SK-N-SH (cell line): Measurements from ENCODE around the gene KMT5B. TPM values are rescaled to one million over a fixed set of nuclear protein-coding genes. Genes with fewer than 3 reads are reported as not detected.

Experiments
- CTCF ChIA-PET: fragments of 300-600, 350-600 bp; formaldehyde crosslinking; extraction: SDS; loops from one replicate; lab custom pipeline; 2021; lab: Yijun Ruan, JAX
- POLR2A ChIA-PET: fragments of 350-600 bp; sonication (Branson Sonifier 250); formaldehyde crosslinking; extraction: SDS; loops from one replicate; lab custom pipeline; 2020; ENCODE audit warnings: antibody characterized with exemption, inconsistent platforms; lab: Yijun Ruan, JAX
- DNase-seq: peaks from one replicate; pipeline ENCODE4 v3.0.0; 2012
- H2AFZ ChIP-seq: fragments of 200-600 bp; sonication (generic); 2 replicates; pipeline ENCODE4 v1.8.1; 2016; ENCODE audit warnings: antibody characterized with exemption, mild to moderate bottlenecking, low read depth
- H3F3A ChIP-seq: fragments of 200-600 bp; sonication (generic); replicated peaks from 2 replicates; pipeline ENCODE3; 2016; ENCODE audit warnings: antibody characterized with exemption, mild to moderate bottlenecking; ENCODE audit not compliant: insufficient read depth
- H3K27ac ChIP-seq, 2 experiments: fragments of 200-500 bp in 1 of 2; fragments of 200-600 bp in 1 of 2; sonication (Bioruptor generic) in 1 of 2; sonication (generic), shearing (Covaris generic) in 1 of 2; 2 replicates each; pipeline versions ENCODE4 v1.5.1 to v1.6.1; 2014 to 2016; ENCODE audit warnings: low read depth in 2 of 2, inconsistent platforms in 1 of 2, low read length in 1 of 2, mild to moderate bottlenecking in 1 of 2, mixed read lengths in 1 of 2
- H3K27me3 ChIP-seq: fragments of 200-600 bp; sonication (generic), shearing (Covaris generic); 2 replicates; pipeline ENCODE4 v1.6.1; 2016; ENCODE audit warnings: mixed run types; ENCODE audit not compliant: insufficient read depth
- H3K36me3 ChIP-seq, 2 experiments: fragments of 200-500 bp in 1 of 2; fragments of 200-600 bp in 1 of 2; sonication (Bioruptor generic) in 1 of 2; sonication (generic) in 1 of 2; replicated peaks in 1 of 2; 2 replicates each; pipeline versions ENCODE3 to v1.5.1; 2014 to 2016; ENCODE audit warnings: low read length in 1 of 2, mild to moderate bottlenecking in 1 of 2; ENCODE audit not compliant: insufficient read depth in 2 of 2, control insufficient read depth in 1 of 2
- H3K4me1 ChIP-seq, 2 experiments: fragments of 200-500 bp in 1 of 2; fragments of 200-600 bp in 1 of 2; sonication (Bioruptor generic) in 1 of 2; sonication (generic), shearing (Covaris generic) in 1 of 2; 2 replicates each; pipeline versions ENCODE4 v1.5.1 to v1.6.1; 2014 to 2016; ENCODE audit warnings: low read depth in 1 of 2, low read length in 1 of 2, mixed run types in 1 of 2; ENCODE audit not compliant: insufficient read depth in 2 of 2, control insufficient read depth in 1 of 2
- H3K4me2 ChIP-seq: fragments of 200-600 bp; sonication (generic), shearing (Covaris generic); 2 replicates; pipeline ENCODE4 v1.6.1; 2017; ENCODE audit warnings: mixed run types
- H3K4me3 ChIP-seq, 2 experiments: fragments of 200-500 bp in 1 of 2; fragments of 200-600 bp in 1 of 2; sonication (Bioruptor generic) in 1 of 2; sonication (generic), shearing (Covaris generic) in 1 of 2; 2 replicates each; pipeline versions ENCODE4 v1.5.1 to v1.8.1; 2014 to 2016; ENCODE audit warnings: low read depth in 2 of 2, inconsistent platforms in 1 of 2, low read length in 1 of 2, mild to moderate bottlenecking in 1 of 2, mixed read lengths in 1 of 2, moderate library complexity in 1 of 2
- H3K79me2 ChIP-seq: fragments of 200-600 bp; sonication (generic); 2 replicates; pipeline ENCODE4 v1.8.1; 2017; ENCODE audit warnings: mild to moderate bottlenecking; ENCODE audit not compliant: insufficient read depth
- H3K9ac ChIP-seq: fragments of 200-600 bp; sonication (generic); 2 replicates; pipeline ENCODE4 v1.6.1; 2017; ENCODE audit warnings: mixed run types
- H3K9me2 ChIP-seq: fragments of 200-600 bp; sonication (generic); 2 replicates; pipeline ENCODE4 v1.6.1; 2017; ENCODE audit warnings: mixed run types
- H3K9me3 ChIP-seq: fragments of 200-600 bp; sonication (generic); 2 replicates; pipeline ENCODE4 v1.6.1; 2017; ENCODE audit warnings: mixed run types, mild to moderate bottlenecking, moderate library complexity
- H4K20me1 ChIP-seq: fragments of 200-600 bp; sonication (generic); 2 replicates; pipeline ENCODE4 v1.6.1; 2017; ENCODE audit warnings: mild to moderate bottlenecking, mixed run types; ENCODE audit not compliant: insufficient read depth
- CHD2 ChIP-seq: fragments of 150-350 bp; IDR thresholded peaks from 2 replicates; pipeline ENCODE4 v1.6.1; 2018; ENCODE audit warnings: low read length; ENCODE audit not compliant: partially characterized antibody
- CTCF ChIP-seq: fragments of 200-600 bp; sonication (generic); IDR thresholded peaks from 2 replicates; pipeline ENCODE4 v1.6.1; 2017; ENCODE audit warnings: antibody characterized with exemption, mild to moderate bottlenecking, moderate library complexity
- FOSL2 ChIP-seq: IDR thresholded peaks from 2 replicates; pipeline ENCODE4 v1.4.0; 2012; ENCODE audit warnings: low read depth, mild to moderate bottlenecking, moderate library complexity, borderline replicate concordance
- FOXJ3 ChIP-seq: sonication (generic); formaldehyde crosslinking; IDR thresholded peaks from 2 replicates; pipeline ENCODE4 v1.5.1; 2020; ENCODE audit warnings: mild to moderate bottlenecking, missing genetic modification reagents
- FOXM1 ChIP-seq: IDR thresholded peaks from 2 replicates; pipeline ENCODE4 v1.4.0; 2012; ENCODE audit warnings: low read depth, mild to moderate bottlenecking
- GATA2 ChIP-seq: sonication (generic); formaldehyde crosslinking; IDR thresholded peaks from 2 replicates; pipeline ENCODE4 v1.5.0; 2020; ENCODE audit warnings: mild to moderate bottlenecking, missing genetic modification reagents
- MXI1 ChIP-seq: IDR thresholded peaks from 2 replicates; pipeline ENCODE4 v1.6.1; 2012; ENCODE audit warnings: mild to moderate bottlenecking, low read depth, low read length, improper control_type of control experiment
- NRF1 ChIP-seq: IDR thresholded peaks from 2 replicates; pipeline ENCODE4 v1.6.1; 2012; ENCODE audit warnings: low read depth, mild to moderate bottlenecking, low read length
- PBX3 ChIP-seq: IDR thresholded peaks from 2 replicates; pipeline ENCODE4; 2012
- POLR2AphosphoS5 ChIP-seq: IDR thresholded peaks from 2 replicates; pipeline ENCODE4 v1.6.1; 2012; ENCODE audit warnings: low read depth, low read length
- RAD21 ChIP-seq: IDR thresholded peaks from 2 replicates; pipeline ENCODE4 v1.6.1; 2012; ENCODE audit warnings: mild to moderate bottlenecking, low read length
- REST ChIP-seq: IDR thresholded peaks from 2 replicates; pipeline ENCODE4 v1.6.1; 2012; ENCODE audit warnings: mild to moderate bottlenecking, low read depth, low read length, moderate library complexity
- SIN3A ChIP-seq: IDR thresholded peaks from 2 replicates; pipeline ENCODE4 v1.6.1; 2012; ENCODE audit warnings: low read depth, mild to moderate bottlenecking, low read length, moderate library complexity, borderline replicate concordance
- TEAD4 ChIP-seq: IDR thresholded peaks from 2 replicates; pipeline ENCODE4 v1.4.0; 2012; ENCODE audit warnings: mild to moderate bottlenecking, borderline replicate concordance; ENCODE audit not compliant: insufficient read depth
- USF2 ChIP-seq: fragments of 150-350 bp; IDR thresholded peaks from 2 replicates; pipeline ENCODE4 v1.6.1; 2017; ENCODE audit warnings: antibody characterized with exemption, low read length, low read depth, borderline replicate concordance
- WGBS: methylation state at CpG from one replicate; pipeline ENCODE4 v1.1.6; 2017; ENCODE audit warnings: low lambda C conversion rate; 5-methylcytosine and 5-hydroxymethylcytosine counted together
- polyA plus RNA-seq, 3 experiments: library from polyadenylated mRNA; depleted of rRNA; stranded (reverse); fragments of >200 nt; gene quantifications; 2 replicates each; pipeline ENCODE4 v1.2.3, GENCODE V29; 2012
- TF ChIP-seq, protein P1 (sequence below): IDR thresholded peaks from 2 replicates; pipeline ENCODE4 v1.4.0; 2012; ENCODE audit warnings: low read depth, borderline replicate concordance
- TF ChIP-seq, protein P2 (sequence below): IDR thresholded peaks from 2 replicates; pipeline ENCODE4 v1.4.0; 2012; ENCODE audit warnings: low read depth, borderline replicate concordance

Gene KMT5B
- polyA plus RNA-seq, 1 of the 3 experiments (the other 2 are of a cell fraction), result 10.4 TPM

GRCh38 chr11:68159161-68159560 is 53.9 kb downstream of the KMT5B start:
- Histone ChIP-seq H3K79me2 (no peaks in the 10 kb centered on the region), H3F3A (peaks cover 5% of the 10 kb centered on the region), H3K27ac (no peak overlapping the region), H3K4me3 (no peak overlapping the region), H3K4me1 (no peaks in the 10 kb centered on the region), H3K4me2 (no peak overlapping the region), H3K9me3 (no peaks in the 10 kb centered on the region), H3K9me2 (no peaks in the 10 kb centered on the region), H3K36me3 (peaks cover 17 to 40% of the 10 kb centered on the region in 2 experiments), H3K27me3 (no peaks in the 10 kb centered on the region), H2AFZ (no peak overlapping the region), H4K20me1 (no peaks in the 10 kb centered on the region), H3K9ac (no peak overlapping the region)
- ChIA-PET CTCF (interaction anchor here (1.8 kb wide), 1 partner anchor 48 kb away, joined by 5 read pairs; no protein-coding TSS in a partner anchor), POLR2A (no interaction called here)
- TF ChIP-seq POLR2AphosphoS5, result no peak
- no peak for TF ChIP-seq SIN3A
- TF ChIP-seq, protein P1, sequence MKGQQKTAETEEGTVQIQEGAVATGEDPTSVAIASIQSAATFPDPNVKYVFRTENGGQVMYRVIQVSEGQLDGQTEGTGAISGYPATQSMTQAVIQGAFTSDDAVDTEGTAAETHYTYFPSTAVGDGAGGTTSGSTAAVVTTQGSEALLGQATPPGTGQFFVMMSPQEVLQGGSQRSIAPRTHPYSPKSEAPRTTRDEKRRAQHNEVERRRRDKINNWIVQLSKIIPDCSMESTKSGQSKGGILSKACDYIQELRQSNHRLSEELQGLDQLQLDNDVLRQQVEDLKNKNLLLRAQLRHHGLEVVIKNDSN, result no peak
- TF ChIP-seq MXI1, result no peak
- no peak for TF ChIP-seq PBX3
- TF ChIP-seq CTCF, result no peak
- TF ChIP-seq TEAD4, result no peak
- no peak for TF ChIP-seq FOXM1
- TF ChIP-seq USF2, result no peak
- TF ChIP-seq, protein P2, sequence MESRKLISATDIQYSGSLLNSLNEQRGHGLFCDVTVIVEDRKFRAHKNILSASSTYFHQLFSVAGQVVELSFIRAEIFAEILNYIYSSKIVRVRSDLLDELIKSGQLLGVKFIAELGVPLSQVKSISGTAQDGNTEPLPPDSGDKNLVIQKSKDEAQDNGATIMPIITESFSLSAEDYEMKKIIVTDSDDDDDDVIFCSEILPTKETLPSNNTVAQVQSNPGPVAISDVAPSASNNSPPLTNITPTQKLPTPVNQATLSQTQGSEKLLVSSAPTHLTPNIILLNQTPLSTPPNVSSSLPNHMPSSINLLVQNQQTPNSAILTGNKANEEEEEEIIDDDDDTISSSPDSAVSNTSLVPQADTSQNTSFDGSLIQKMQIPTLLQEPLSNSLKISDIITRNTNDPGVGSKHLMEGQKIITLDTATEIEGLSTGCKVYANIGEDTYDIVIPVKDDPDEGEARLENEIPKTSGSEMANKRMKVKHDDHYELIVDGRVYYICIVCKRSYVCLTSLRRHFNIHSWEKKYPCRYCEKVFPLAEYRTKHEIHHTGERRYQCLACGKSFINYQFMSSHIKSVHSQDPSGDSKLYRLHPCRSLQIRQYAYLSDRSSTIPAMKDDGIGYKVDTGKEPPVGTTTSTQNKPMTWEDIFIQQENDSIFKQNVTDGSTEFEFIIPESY, result no peak
- TF ChIP-seq CHD2, result no peak
- no peak for TF ChIP-seq REST
- TF ChIP-seq FOSL2, result no peak
- no peak for TF ChIP-seq RAD21
- TF ChIP-seq GATA2, result no peak
- no peak for TF ChIP-seq FOXJ3 (CRISPR knock-in tag)
- TF ChIP-seq NRF1, result no peak
- 92% methylated on average over 9 of the region's 9 CpGs for WGBS
- no peak for DNase-seq
